ENCODE measurements around the gene SORCS3. TPM values are rescaled to one million over a fixed set of nuclear protein-coding genes. Genes with fewer than 3 reads are reported as not detected.

The SORCS3 gene
- total RNA-seq, 1 experiment from 2014 or later: not detected

GRCh38 chr10:105258674-105259065 lies 617.6 kb downstream of the SORCS3 start:
- Histone ChIP-seq H2AFZ (ENCODE audit: low read depth, low read length, poor library complexity, severe bottlenecking) (no peak overlapping the region), H3K9me2 (ENCODE audit: insufficient read depth) (no peaks in the 10 kb centered on the region), H3K36me3 (ENCODE audit: control insufficient read depth in 1 of 2, insufficient read depth in 2 of 2, low read length in 2 of 2) (no peaks in the 10 kb centered on the region), H4K20me1 (ENCODE audit: insufficient read depth) (no peaks in the 10 kb centered on the region), H3K4me2 (ENCODE audit: low read length) (no peak overlapping the region), H3K9me3 (ENCODE audit: control insufficient read depth in 1 of 2, insufficient read depth in 1 of 2, low read depth in 1 of 2, low read length in 2 of 2) (peaks cover 11 to 16% of the 10 kb centered on the region in 2 experiments; a peak in 2 of 4 replicates), H3K4me1 (ENCODE audit: control insufficient read depth in 1 of 2, insufficient read depth in 2 of 2, low read length in 2 of 2) (no peaks in the 10 kb centered on the region), H3K27me3 (ENCODE audit: insufficient read depth, low read length) (no peaks in the 10 kb centered on the region), H3K9ac (ENCODE audit: low read length) (no peak overlapping the region), H3K79me2 (ENCODE audit: insufficient read depth, low read length) (no peaks in the 10 kb centered on the region), H3K27ac (ENCODE audit: low read depth, low read length) (no peak overlapping the region), H3K4me3 (replicated peaks in 1 of 2; ENCODE audit: low read depth in 1 of 2, low read length in 2 of 2) (no peak overlapping the region)
- RAD21 ChIA-PET (ENCODE audit: low non-redundant PET in 1 of 2, low total read pairs in 2 of 2, uncharacterized antibody in 2 of 2, unreplicated experiment in 2 of 2): no interaction called here
- BruUV-seq (replicated peaks): no TSS peak
- POLR2A ChIA-PET: no interaction called here
- CTCF ChIA-PET: no interaction called here
- no peak for ATAC-seq
- no peak for TF ChIP-seq ZFX (IDR thresholded peaks at IDR 0.05)
- TF ChIP-seq ELF1 (IDR thresholded peaks at IDR 0.05; ENCODE audit: borderline replicate concordance, low read depth): no peak
- no peak for TF ChIP-seq ZBTB33 (IDR thresholded peaks at IDR 0.05; ENCODE audit: extremely low read depth, insufficient replicate concordance, low read length)
- no peak for TF ChIP-seq POLR2A (IDR thresholded peaks at IDR 0.05; ENCODE audit: borderline replicate concordance, extremely low read depth, insufficient read depth, insufficient read length)
- no peak for TF ChIP-seq CTCF (IDR thresholded peaks at IDR 0.05 in 2 of 3, conservative IDR thresholded peaks at IDR 0.05 in 1 of 3; ENCODE audit: borderline replicate concordance in 1 of 3, insufficient read depth in 1 of 3, low read depth in 2 of 3, low read length in 2 of 3)
- no peak for TF ChIP-seq FOSL1 (IDR thresholded peaks at IDR 0.05; ENCODE audit: low read depth)
- TF ChIP-seq ZNF274 (IDR thresholded peaks at IDR 0.05; ENCODE audit: low read depth, low read length): no peak
- TF ChIP-seq SP1 (IDR thresholded peaks at IDR 0.05; ENCODE audit: low read depth): no peak
- TF ChIP-seq CBX3 (IDR thresholded peaks at IDR 0.05; ENCODE audit: low read depth): no peak
- TF ChIP-seq REST (IDR thresholded peaks at IDR 0.05; ENCODE audit: low read depth): no peak
- TF ChIP-seq CEBPB (IDR thresholded peaks at IDR 0.05; ENCODE audit: low read depth): no peak
- no peak for TF ChIP-seq YY1 (IDR thresholded peaks at IDR 0.05; ENCODE audit: extremely low read depth, insufficient replicate concordance, low read depth, low read length)
- no peak for TF ChIP-seq EGR1 (IDR thresholded peaks at IDR 0.05; ENCODE audit: low read depth)
- TF ChIP-seq MAX (IDR thresholded peaks at IDR 0.05): no peak
- no peak for TF ChIP-seq JUND (IDR thresholded peaks at IDR 0.05)
- TF ChIP-seq ATF3 (IDR thresholded peaks at IDR 0.05): no peak
- TF ChIP-seq SIN3A (IDR thresholded peaks at IDR 0.05; ENCODE audit: low read depth): no peak
- TF ChIP-seq RAD21 (IDR thresholded peaks at IDR 0.05; ENCODE audit: low read depth): no peak
- no peak for TF ChIP-seq SRF (IDR thresholded peaks at IDR 0.05; ENCODE audit: low read depth)
- intact Hi-C loops (cut with micrococcal nuclease): no loop called here
- DNase-seq (ENCODE audit: low read depth, low spot score): no peak
